CD4-positive, alpha-beta T cell treated with Interleukin-17A for 4 hours (primary cell): Measurements from ENCODE around the gene LHPP.
"Not testable (repeated sequence)": the region's sequence is repeated elsewhere in the genome, so short reads cannot be mapped to it uniquely, and the experiment has no call there.

Source experiments
- DNase-seq: peaks from one replicate; pipeline ENCODE4 v3.0.0-alpha.2; 2020; ENCODE audit warnings: mixed read lengths

LHPP gene

DNA sequence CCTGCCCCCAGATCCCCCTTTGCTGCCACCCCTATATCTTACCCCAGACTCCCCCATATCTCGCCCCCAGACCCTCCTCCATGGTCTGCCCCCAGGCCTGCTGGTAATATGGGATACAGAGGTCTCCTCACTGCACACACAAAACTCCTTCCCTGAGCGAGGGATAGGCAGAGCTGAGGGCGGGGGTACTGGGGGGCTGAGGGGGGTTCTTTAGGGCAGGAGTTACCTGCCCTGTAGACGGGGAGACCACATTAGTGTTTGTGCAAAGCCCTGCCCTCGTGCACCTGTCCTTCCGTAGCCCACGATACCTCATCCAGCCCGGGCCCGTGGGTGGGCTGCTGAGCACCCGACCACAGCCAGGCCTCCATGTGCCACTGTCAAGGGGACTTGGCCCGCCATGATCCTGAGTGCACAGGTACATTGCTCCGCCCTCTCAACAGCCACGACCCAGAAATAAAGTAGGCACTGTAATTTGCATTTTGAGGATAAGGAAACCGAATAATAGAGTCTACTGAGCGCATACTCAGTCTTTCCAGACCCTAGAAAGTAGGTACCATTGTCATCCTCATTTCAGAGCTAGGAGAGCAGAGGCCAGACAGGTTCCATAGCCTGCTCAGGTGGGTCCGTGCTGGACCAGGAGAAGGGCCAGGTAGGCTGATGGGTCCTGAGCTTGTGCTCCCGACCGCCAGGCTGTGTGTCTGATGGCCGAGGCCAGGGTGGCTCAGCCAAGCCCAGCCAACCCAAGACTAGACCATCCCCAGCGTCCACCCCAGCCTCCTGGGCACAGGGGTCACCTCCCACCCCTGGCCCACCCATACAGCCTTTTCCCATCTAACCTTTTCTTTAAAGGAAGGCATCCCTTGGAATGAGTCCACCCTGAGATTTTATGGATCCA is 115.2 kb downstream of the LHPP start:
- no peak for DNase-seq

DNA sequence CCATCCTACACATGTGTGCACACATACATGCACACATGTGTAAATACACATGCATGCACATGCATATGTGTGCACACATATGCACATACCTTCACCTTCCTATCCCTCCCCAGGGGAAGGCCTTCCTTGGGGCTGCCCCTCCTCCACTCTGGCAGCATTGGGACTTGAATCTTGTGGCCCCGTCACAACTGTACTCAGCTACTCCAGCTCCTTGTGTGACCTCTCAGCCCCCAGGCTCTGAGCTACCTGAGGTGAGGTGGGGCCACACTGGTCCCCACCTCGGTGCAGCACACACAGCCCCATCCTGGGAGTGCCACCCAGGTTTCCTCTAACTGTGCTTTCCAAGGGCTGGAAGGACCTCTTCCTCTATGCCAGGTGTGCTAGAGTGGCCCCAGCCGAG is 116.0 kb downstream of the LHPP start:
- DNase-seq = no peak

DNA sequence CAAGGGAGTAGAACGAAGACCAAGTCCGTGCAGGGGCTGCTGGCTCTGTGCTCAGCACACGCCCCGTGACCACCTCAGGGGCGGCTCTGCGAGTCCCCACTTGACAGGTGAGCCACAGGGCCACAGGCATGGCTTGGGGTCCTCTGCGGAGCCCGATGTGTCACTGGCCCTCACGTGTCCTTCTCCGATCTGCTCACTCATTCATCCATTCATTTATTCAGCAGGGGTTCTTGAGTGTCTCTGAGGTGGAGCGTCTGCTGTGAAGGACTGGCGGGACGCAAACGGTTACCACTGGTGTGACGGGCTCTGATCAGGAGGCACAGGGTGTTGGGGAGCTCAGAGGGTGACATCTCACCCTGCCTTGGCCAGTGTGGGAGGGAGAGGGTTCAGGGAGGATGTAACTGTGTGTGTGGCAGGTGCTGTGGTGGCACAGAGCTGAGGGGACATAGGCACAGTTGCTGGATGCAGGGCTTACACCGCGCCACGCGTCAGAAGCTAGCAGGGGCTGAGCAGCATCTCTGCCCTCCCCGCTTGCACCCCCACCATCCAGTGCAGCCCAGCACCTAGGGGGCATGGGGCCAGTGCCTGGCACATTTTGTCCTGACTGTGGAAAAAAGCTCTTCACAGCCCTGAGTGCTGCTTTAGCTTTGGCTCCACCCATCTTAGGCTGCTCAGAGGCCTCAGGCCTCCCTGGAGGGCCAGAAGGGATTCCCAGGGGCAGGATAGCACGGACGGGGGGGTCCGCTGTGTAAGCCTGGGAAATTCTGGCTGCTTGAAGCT is 116.8 kb downstream of the LHPP start:
- no peak for DNase-seq

DNA sequence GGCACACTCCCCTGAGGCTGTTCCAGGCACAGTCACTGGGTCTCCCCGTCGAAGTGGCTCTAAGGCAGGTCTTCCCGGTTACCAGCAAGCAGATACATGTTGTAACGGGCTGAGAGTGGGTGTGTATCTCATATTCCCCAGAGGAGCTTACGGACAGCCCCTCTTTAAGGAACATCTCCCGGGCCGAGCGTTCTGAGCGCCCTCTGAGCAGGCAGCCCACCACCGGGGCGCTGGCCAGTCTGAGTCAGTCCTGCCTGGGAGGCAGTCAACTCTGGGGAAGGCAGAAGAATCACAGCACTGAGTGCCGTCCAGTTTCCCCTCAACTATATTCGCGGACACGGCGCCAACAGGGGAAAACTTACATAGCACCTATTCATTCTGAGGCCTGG is 117.4 kb downstream of the LHPP start:
- DNase-seq = no peak

DNA sequence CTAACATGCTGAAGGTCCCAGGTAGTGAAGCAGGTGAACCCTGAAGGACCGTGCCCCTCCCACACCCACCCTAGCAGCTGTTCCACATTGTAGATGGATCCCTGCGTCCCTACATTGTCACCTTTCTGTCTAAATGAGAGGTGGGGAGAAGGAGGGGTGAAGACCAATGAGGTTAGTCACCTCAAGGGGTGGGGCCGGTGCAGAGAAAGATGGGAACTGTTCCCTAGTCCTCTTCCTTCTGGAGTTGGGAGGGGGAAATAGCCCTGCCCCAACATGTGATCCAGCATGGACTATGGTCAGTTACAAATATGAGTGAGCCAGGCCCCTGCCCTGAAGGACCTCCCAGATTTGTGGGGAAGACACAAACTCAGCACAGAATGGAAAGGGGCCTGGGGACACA is 124.5 kb downstream of the LHPP start:
- DNase-seq = no peak

DNA sequence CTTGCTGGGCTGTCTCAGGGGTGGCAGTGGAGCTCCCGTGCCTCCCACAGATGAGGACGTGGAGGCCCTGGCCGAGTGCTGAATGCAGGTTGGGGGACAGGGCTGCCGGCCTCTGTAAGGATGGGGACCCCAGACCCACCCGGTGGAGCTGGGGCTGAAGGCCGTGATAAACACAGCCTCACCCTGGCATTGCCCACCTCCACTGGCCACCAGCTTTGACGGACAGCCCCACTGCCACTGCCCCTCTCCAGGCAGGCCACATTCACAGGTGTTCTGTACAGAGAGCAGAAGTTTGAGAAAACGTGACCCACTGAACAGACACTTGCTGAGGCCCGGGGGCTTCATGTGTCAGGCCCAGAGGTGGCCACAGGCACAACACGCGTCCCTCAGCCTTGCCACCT is 126.2 kb downstream of the LHPP start:
- no peak for DNase-seq

DNA sequence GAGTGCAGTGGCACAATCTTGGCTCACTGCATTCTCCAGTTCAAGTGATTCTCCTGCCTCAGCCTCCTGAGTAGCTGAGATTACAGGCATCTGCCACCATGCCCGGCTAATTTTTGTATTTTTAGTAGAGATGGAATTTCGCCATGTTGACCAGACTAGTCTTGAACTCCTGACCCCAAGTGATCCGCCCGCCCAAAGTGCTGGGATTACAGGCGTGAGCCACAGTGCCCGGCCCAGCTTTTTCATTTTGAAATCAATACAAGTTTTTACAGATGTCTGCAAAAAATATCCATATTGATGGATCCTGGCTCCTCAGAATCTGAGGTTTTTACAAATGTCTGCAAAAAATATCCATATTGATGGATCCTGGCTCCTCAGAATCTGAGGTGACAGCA is 126.7 kb downstream of the LHPP start:
- DNase-seq = not testable (repeated sequence)

DNA sequence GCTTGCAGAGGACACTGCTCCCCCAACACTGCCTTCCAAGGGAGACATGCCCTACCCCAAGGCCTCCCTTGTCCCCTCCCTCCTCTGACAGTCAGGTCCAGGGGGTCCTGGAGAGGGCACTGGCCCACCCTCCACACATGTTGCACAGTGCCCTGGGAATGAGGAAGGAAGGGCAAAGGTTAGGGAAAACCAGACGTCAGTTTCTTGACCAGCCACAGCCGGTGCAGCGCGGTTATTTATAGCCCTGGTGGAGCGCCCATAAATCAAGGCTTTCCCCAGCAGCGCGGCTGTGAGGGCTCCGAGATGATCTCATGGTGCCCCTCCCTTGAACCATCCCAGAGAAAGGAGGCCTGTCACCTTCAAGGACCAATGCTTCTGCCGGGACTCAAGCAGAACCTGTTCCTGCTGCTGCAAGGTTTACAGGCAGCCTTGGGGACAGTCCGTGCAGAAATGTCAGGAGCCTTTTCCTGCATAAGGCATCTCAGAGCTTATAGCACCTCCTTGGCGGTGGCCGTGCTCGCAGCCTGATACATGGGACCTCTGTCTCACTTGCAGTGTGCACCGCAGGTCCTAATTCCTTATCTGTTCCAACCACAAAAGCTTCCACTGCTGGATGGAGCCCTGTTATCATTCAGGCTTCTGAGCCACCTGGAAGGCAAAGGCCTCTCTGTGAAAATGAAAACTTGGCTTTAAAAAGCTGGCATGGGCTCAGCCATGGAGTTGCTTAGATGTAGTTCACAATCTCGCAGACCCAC is 127.3 kb downstream of the LHPP start:
- no peak for DNase-seq

DNA sequence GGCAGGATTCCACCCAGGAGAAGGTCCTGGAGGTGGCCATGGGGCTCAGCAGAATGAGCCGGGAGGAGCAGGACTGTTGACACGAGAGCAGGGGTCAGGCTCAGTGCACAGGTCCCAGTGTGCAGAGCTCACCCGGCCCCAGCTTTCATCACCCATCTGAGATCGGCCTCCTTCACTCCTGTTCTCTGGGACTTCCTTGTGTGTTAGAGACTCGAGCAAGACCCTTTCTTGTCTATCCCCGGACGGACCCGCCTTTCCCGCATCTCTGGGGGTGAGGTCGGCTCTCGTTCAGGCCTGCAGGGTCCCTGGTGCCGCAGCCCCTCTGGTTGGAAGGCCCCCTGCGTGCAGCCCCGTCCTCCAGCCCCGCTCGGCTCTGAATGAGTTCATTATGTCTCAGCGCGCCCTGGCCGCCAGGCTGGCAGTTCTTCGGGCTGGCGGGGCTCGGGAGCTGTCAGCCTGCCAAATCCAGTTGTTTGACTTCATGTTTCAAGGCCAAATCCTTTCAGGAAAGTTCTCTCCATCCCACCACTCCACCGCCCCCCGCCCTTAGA is 127.9 kb downstream of the LHPP start:
- no peak for DNase-seq

DNA sequence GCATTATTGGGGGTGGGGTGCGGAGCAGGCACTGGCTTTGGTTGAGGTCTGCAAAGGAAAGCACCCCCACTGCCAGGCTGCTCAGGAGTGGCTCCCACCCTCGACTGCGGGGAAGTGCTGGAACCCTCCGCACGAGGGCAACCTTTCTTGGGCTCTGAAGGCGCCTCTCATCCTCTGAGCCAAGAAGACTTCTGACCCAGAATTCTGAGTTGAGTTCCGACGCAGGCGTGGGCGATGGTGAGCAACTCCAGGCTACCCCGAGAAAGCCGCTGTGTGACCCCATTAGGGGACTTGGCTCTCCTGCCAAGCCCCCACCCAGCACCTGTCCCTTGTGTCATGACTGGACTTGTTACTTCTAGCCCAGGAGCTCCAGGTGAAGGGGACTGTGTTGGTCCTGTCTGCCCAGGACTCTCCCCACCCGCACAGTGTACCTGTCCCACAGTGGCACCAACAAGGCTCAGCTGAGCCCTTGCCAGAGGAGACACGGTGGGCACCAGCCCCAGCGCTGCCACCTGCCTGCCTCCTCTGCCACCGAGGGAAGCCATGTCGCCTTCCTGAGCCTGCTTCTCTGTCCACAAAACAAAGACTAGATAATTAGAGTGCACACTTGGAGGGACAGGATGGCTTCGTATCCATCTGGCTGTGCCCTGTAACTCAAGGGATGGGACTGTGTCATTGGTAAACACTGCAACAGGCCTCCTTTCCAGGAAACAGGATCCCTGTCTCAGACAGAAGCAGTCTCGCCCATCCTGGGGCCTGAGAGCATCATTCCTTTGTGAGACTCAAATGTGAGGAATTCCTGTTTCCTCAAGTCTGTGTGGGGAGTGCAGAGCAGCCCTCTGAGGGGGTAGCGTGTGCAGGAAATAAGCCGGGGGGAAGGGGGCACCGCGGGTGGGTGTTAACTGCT is 128.8 kb downstream of the LHPP start:
- no peak for DNase-seq

DNA sequence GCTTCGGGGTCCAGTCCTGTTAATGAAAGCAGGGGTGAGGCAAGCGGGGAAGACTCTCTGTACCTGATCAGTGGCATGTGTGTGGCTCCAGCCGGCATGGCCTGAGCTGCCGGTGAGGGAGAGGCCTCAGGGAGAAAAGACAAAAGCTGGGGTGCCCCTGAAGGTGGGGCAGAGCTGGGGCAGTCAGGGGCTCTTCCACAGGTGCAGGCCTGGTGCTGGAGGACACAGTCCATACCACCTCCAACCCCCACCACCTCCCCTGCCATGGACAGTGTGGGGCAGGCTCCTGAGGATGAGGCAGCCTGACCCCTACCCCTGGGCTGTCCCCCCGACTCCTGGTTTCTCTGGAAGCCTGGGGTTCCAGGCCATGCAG is 129.5 kb downstream of the LHPP start:
- DNase-seq = no peak

DNA sequence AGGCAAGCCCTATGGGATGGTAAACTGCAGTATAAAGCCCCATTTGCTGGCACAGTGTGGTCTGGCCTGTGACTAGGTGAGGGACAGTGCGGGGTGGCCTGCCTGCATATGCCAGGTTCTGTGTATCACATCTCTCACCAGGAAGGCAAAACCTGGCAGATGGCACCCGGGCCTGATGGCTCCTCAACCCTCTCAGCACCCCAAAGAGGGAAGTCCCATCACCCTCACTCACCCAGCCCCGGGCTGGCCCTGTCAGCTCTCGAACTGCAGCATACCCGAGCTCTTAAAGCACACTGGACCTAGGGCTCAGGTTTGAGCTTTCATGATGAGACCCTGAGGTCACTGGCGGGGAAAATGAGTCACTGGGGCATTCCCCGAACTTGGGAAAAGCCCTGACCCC is 130.5 kb downstream of the LHPP start:
- DNase-seq = no peak

DNA sequence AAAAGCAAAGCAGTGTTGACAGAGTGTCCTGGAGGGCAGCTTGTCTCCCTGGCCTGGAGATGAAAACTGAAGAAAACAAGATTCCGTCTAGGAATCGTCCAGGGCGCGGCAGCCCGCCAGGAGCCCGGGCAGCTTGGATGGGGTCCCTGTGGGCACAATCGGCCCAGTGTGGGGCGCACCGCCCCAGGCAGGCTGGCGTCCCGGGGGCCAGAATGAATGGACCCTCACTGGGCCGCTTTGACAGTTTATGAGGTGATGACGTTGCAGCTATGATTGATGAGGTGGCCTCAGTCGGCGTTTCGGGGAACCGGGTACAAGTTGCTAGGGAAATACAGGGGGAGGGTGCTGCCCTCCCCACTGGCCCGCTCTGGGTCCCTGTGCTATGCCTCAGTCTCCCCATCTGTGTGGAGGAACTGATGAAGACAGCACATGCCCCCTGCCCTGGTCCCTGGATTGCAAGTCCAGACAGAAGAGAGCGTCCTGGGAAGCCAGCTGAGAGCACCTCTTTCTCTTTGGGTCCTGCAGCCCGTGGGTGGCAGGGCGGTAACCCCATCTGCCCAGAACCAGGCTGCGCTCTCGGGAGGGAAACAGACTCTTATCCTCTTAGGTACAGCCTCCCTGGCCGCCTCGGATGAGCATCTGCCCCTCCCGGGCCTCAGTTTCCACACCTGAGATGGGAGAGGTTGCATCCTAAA is 131.3 kb downstream of the LHPP start:
- no peak for DNase-seq

DNA sequence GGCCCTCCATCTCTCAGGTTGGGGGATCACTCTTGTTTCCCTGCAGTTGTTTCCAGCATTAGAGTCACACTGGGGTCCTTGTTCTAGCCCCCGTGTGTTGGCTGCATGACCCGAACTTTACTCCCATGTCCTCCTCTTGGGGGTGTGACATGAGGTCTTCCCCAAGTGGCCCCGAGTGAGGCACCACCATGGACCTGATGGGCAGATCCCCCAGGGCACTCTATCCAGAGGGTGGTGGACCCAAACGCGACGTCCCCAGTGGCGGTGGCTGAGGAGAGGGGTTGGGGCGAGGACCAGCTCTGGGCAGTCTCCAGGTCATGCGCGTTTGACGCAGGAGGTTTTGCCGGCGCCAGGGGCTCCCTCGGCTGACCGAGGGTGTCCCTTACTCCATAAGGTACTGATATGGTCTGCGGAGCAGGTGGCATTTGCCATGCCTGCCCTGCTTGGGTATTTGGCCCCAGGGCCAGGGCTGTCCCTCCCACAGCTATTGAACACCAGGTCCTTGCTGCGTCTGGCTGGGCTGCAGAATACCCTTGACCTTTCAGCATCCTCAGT is 131.9 kb downstream of the LHPP start:
- DNase-seq = no peak

DNA sequence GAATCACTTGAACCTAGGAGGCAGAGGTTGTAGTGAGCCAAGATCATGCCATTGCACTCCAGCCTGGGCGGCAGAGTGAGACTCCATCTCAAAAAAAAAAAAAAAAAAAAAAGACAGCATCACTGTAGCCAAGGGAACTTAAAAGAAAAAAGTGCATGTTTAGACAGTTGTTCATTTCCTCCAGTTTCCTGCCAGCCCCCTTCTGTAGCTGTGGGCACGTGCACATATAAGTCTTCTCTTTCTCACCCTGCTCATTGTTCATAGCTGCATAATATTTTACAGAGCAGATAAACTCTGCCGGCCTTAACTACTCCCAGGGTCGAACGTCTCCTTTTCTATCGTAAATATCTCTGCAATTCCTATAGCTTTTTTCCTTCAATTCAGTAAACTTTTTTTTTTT is 132.6 kb downstream of the LHPP start:
- DNase-seq = no peak

DNA sequence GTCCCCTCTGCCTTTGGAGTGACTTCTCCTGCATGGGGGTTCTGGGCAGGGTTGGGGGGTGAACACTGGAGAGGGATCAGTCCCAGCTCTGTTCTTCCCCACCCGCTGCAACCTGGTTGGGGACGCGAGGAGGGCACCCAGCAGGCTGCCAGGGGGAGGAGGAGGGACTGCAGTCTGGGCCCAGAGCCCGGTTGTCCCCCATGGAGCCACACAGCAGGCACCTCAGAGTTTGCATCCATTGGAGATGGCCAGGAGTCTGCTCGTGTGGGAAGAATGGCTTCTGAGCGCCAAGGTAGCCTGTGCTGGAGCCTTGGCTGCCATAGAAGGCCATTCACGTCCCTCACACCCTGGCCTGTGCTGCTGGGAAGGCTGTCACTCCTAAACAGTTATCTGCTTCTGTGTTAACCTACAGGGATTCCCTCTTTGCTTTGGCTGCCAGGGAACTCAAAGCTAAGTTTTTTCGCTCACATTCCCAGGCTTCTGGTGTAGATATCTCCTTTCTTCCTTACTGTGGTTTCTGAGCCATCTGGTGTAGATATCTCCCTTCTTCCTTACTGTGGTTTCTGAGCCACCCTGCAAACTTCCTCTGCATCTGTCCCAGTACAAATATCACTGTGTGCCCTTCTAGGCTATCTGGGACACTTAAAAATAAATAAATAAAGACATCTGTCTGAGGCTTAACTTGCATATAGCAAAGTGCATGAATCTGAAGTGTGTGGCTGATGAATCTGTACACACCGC is 133.7 kb downstream of the LHPP start:
- DNase-seq = no peak

DNA sequence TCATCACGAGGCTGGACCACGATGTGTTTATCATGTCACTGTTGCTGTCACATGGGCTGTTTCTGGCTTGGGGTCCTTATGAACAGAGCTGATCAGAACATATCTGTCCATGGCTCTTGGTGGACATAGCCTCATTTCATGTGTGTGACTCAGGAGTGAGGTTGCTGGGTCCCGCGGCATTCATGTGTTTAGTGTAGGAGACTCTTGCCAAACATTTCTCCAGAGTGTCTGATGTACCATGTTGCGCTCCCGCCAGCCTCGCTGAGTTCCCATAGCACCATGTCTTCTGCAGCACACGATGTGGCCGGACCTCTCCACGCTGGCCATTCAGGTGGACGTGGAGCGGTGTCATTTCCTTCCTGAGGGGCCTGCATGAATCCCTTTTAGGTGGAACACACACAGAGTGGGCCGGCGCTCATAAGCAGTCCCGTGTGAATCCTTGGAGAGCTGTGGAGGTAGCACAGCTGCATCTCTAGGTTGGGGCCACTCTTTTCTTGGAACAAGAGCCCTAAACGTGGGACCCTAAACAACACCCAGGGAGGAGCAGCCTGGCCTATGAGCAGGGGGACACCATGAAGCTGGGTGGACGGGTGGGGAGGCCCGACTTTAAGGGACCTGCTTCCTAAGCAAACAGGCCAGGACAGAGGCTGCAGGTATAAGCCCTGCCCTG is 134.6 kb downstream of the LHPP start:
- no peak for DNase-seq

DNA sequence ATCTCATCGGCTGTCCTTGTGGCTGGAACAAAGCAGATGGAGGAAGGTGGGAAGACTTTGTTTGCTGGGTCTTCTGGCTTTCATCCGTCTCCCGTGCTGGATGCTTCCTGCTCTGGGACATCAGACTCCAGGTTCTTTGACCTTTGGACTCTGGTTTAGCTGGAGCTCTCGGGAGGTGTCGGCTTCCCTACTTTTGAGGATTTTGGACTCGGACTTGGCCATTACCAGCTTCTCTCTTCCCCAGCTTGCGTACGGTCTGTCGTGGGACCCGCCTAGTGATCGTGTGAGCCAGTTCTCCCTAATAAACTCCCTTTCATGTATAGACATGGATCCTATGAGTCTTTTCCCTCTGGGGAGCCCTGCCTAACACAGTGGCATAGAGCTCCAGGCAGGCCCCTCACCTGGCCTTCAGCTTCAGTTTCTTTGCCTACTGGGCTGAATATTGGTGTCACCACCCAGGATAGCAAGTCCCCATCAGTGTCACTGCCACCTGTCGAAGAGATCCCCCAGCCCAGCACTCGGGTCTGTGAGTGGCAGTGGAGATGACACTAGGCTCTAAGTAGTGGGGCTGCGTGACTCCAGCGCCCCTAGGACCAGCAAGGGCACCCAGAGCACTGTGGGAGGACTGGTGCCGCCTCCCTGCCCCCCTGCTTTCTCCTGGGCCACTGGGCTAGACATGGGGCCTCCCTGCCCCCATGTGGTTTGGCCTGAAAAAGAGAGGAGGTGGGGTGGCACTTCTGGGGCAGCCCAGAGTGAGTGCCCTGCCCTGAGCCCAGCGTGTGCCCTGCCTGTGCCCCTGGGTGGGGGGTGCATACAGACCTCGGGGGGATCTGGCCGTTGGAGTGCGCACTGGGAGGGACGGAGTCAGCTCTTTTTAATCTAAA is 135.6 kb downstream of the LHPP start:
- no peak for DNase-seq

DNA sequence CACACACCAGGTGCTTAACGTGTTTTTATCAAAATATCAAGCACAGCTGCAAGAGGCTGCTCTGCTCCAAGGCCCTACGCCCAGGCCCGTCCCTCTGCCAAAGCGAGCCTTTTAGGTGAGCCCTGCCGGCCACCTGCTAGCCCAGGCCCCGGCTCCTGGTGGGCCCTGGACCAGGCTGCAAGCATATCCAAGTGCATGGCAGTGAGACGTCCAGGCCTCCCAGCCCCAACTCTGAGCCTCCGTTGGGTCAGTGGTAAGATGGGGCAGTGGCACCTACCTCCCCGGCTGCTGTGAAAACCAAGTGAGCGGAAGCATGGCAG is 136.2 kb downstream of the LHPP start:
- no peak for DNase-seq
